K562 treated with DMSO at 1 percent for 48 hours (cell line): ENCODE results near the gene SNRNP25. TPM values are rescaled to one million over a fixed set of nuclear protein-coding genes. Genes with fewer than 3 reads are reported as not detected.

Experiments used
- total RNA-seq: library from RNA; unstranded; fragments of 300-600 nt; gene quantifications from 2 replicates; pipeline ENCODE4 v1.2.3, GENCODE V29; 2022; ENCODE audit warnings: low replicate concordance; ENCODE audit errors: extremely low read depth

SNRNP25 gene
- not detected in 2 replicates for total RNA-seq

DNA sequence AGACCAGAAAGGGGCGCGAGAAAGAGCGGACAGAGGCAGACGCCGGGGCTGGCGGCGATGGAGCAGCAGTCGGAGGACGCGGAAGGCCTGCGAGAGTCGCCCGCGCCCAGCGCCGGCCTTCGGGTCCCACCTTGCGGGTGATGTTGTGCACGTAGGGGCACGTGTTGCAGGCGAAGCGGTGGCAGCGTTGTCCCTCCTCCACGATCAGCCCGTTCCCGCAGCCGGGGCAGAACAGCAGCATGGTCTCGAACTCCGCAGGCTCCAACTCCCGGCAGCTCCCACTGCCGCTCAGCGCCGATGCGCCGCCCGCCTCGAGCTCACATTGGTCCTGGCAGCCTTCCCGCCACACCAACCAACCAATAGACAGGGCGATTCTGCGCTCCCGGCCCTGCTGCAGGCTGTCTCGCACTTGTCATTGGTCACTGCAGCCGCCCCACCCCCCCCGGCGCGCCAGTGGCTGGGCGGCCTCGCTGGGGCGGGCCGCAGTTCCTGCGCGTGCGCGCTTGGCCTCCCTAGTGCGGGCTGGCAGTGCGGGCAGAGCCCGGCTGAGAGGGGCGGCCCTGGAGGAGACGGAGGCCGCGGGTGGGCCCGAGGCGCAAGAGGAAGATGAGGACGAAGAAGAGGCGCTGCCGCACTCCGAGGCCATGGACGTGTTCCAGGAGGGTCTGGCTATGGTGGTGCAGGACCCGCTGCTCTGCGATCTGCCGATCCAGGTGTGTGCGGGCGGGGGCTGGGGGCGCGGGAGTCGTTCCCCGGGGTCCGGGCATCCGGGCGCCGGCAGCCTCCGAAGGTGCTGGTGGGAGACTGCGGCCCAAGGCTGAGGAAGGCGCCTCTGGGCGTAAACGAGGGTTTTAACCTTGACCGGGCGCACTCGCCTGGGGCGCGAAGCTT, at the start of gene SNRNP25, which contains the start of gene POLR3K:
Gene SNRNP25 (plus strand): TSS at position 483 of the 891 bp plus-strand sequence. CDS start 189 bp downstream, at position 672.
Gene POLR3K (minus strand): TSS at position 263 of the 891 bp plus-strand sequence. CDS start 22 bp downstream, at position 241.

DNA sequence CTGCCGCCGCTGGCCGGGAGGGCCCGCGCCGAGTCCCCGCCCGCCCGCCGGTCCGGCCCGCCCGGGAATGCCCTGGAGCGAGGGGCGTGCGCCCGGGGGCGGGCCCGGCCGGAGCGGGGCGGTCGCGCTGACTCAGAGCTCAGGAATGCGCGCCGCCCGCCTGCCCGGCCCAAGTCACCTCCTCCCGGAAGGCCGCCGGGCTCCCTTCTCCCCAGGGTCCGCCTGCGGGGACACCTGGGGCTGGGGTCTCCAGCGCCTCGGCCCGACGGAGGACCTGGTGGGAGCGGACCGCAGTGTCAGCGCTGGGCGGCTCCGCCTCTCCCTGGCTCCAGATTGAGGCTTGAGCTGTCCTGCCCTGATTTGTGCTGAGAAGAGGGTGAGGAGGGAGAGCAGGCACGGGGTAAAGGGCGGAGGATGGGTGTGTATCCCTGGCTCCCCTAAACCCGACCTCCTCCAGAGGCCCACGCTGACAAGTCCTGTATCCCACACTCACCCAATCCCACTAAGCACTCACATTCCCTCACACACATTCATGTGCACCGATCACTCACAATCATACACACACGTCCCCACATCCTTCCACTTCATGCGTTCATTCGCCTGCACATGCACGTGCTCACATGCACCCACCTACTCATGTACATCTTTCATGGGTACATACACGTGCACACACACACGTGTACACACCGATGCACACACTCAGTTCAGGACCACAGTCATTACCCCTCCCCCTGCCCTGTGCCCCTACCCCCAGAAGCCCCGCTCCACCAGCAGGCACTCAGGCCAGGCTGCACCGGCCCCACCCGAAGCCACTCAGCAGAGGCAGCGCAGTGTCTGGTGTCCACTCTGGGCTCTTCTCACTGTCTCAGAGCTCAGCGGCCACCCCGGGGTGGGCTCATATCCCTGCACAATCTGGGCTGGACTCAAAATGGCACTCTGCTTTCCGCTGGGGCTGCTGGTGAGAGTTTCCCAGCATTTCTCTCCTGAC, 19.2 kb downstream of the SNRNP25 start, which contains the start of gene RHBDF1:
Gene RHBDF1 (minus strand): TSS at position 71 of the 988 bp plus-strand sequence. CDS start 7,616 bp downstream, outside the sequence.

DNA sequence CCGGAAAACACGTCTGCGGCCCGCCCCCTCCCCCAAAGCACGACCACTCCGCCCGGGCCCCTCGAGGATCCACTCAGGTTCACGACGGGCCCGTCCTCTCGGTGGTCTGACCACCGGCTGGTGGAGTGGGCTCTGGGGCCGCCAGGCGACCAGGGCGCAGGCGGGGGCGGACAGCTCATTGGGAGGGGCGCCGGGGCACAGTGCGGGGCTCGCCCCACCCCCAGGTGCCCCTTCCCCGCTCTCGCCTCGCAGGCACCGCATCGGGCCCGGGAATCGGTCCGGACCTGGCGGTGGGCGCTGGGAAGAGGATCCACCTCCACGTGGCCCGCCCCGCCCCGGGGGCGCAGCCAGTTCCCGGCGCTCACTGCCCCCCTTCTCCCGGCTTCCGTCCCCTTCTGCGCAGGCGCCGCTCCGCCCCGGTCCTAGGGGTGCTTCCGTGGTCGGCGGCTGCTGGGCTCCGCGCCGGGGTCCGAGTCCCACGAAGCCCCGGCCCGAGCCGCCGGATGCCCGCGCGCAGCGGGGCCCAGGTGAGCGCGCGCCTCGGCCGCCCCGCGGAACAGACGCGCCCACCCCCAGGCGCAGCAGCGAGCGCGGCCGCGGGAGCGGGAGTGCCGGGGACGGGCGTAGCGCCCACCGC, 24.3 kb downstream of the SNRNP25 start, which contains the start of gene MPG:
Gene MPG (plus strand): TSS at position 419 of the 637 bp plus-strand sequence. CDS start 85 bp downstream, at position 504.

Other genes with a start within 250 kb of the SNRNP25 start
- not detected in 2 replicates for gene POLR3K, start 220 bp upstream of the SNRNP25 start, total RNA-seq
- gene RHBDF1, start 18.8 kb downstream of the SNRNP25 start, total RNA-seq = not detected in 2 replicates
- gene MPG, start 24.4 kb downstream of the SNRNP25 start, total RNA-seq = not detected in 2 replicates
- gene NPRL3, start 84.8 kb downstream of the SNRNP25 start, total RNA-seq = not detected in 2 replicates
- gene HBZ, start 98.8 kb downstream of the SNRNP25 start, total RNA-seq = not detected in 2 replicates
- gene HBM, start 112.2 kb downstream of the SNRNP25 start, total RNA-seq = not detected in 2 replicates
- gene HBA2, start 119.0 kb downstream of the SNRNP25 start, total RNA-seq = not detected in 2 replicates
- not detected in 2 replicates for gene HBA1, start 122.9 kb downstream of the SNRNP25 start, total RNA-seq
- gene HBQ1, start 126.6 kb downstream of the SNRNP25 start, total RNA-seq = not detected in 2 replicates
- gene LUC7L, start 175.6 kb downstream of the SNRNP25 start, total RNA-seq = not detected in 2 replicates
- not detected in 2 replicates for gene FAM234A, start 181.0 kb downstream of the SNRNP25 start, total RNA-seq
- gene RGS11, start 222.1 kb downstream of the SNRNP25 start, total RNA-seq = not detected in 2 replicates
- gene ARHGDIG, start 226.8 kb downstream of the SNRNP25 start, total RNA-seq = not detected in 2 replicates
- not detected in 2 replicates for gene PDIA2, start 229.3 kb downstream of the SNRNP25 start, total RNA-seq